CD8-positive, alpha-beta memory T cell (primary cell): ENCODE measurements around the gene PAX7. TPM values are rescaled to one million over a fixed set of nuclear protein-coding genes. Genes with fewer than 3 reads are reported as not detected.

ENCODE experiments used
- CTCF ChIA-PET: fragments of 350-600 bp; sonication (Branson Sonifier 250); formaldehyde crosslinking; loops from one replicate; lab custom pipeline; 2021; ENCODE audit warnings: antibody characterized with exemption; lab: Charles Lee
- POLR2A ChIA-PET: fragments of 350-600 bp; sonication (Branson Sonifier 250); formaldehyde crosslinking; loops from one replicate; lab custom pipeline; 2021; ENCODE audit warnings: antibody characterized with exemption; lab: Charles Lee
- DNase-seq, 5 donors: peaks; one replicate each; pipeline versions ENCODE4 v3.0.0 to v3.0.0-alpha.2; 2020 to 2022; ENCODE audit warnings: mixed read lengths in 1 of 5
- H3K27ac ChIP-seq: one replicate; pipeline ENCODE4 v1.7.0; 2013; ENCODE audit warnings: low read depth, mild to moderate bottlenecking, low read length, moderate library complexity
- H3K27me3 ChIP-seq: 2 replicates; pipeline ENCODE4 v1.7.0; 2013; ENCODE audit warnings: low read length, mild to moderate bottlenecking; ENCODE audit not compliant: insufficient read depth, poor library complexity, severe bottlenecking
- H3K36me3 ChIP-seq: 2 replicates; pipeline ENCODE4 v1.7.0; 2013; ENCODE audit warnings: mild to moderate bottlenecking, low read length, moderate library complexity; ENCODE audit not compliant: insufficient read depth
- H3K4me1 ChIP-seq: 2 replicates; pipeline ENCODE4 v1.7.0; 2013; ENCODE audit warnings: mild to moderate bottlenecking, low read length, moderate library complexity; ENCODE audit not compliant: insufficient read depth
- H3K4me3 ChIP-seq: 2 replicates; pipeline ENCODE4 v1.7.0; 2013; ENCODE audit warnings: mild to moderate bottlenecking, low read length
- H3K9me3 ChIP-seq: 2 replicates; pipeline ENCODE4 v1.7.0; 2013; ENCODE audit warnings: mild to moderate bottlenecking, low read length
- H3K27ac Mint-ChIP-seq, 8 donors: one replicate each; pipeline ENCODE4 v1.8.0; 2020 to 2021; ENCODE audit warnings: mixed read lengths in 8 of 8, mild to moderate bottlenecking in 6 of 8, inconsistent platforms in 3 of 8, moderate library complexity in 3 of 8
- H3K27me3 Mint-ChIP-seq, 2 donors: one replicate each; pipeline ENCODE4 v1.8.0; 2020 to 2021; ENCODE audit warnings: mixed read lengths in 2 of 2, mild to moderate bottlenecking in 1 of 2, moderate library complexity in 1 of 2
- H3K36me3 Mint-ChIP-seq, 3 donors: one replicate each; pipeline ENCODE4 v1.8.0; 2020 to 2021; ENCODE audit warnings: mixed read lengths in 3 of 3, inconsistent platforms in 1 of 3, mild to moderate bottlenecking in 1 of 3
- H3K4me1 Mint-ChIP-seq, 3 donors: one replicate each; pipeline ENCODE4 v1.8.0; 2020 to 2021; ENCODE audit warnings: mixed read lengths in 3 of 3, inconsistent platforms in 1 of 3, mild to moderate bottlenecking in 1 of 3
- H3K4me3 Mint-ChIP-seq, 7 donors: one replicate each; pipeline ENCODE4 v1.8.0; 2020 to 2021; ENCODE audit warnings: mixed read lengths in 7 of 7, mild to moderate bottlenecking in 6 of 7, moderate library complexity in 4 of 7, inconsistent platforms in 2 of 7
- H3K9me3 Mint-ChIP-seq, 5 donors: one replicate each; pipeline ENCODE4 v1.8.0; 2020 to 2022; ENCODE audit warnings: mixed read lengths in 5 of 5, mild to moderate bottlenecking in 3 of 5, moderate library complexity in 2 of 5, inconsistent platforms in 1 of 5
- polyA plus RNA-seq: library from polyadenylated mRNA; unstranded; fragments of 300-500 nt; fragmentation: Illumina TruSeq; gene quantifications from one replicate; pipeline ENCODE4 v1.2.3, GENCODE V29; 2021
- total RNA-seq, 2 experiments: library from RNA; stranded (reverse); gene quantifications; one replicate each; pipeline ENCODE4 v1.2.3, GENCODE V29; 2021

Gene PAX7
- total and polyA plus RNA-seq, 3 experiments from 2014 or later, result not detected

- Histone ChIP-seq H3K9me3 (no peaks in the 10 kb centered on the region), H3K4me3 (no peak overlapping the region), H3K36me3 (no peaks in the 10 kb centered on the region), H3K27ac (no peak overlapping the region), H3K4me1 (no peaks in the 10 kb centered on the region), H3K27me3 (no peaks in the 10 kb centered on the region)
- no peak overlapping the region for H3K4me3 Mint-ChIP-seq
- DNase-seq, result no peak
- no peaks in the 10 kb centered on the region for H3K36me3 Mint-ChIP-seq
- POLR2A ChIA-PET, result no interaction called here
- no peak overlapping the region for H3K27ac Mint-ChIP-seq
- no peaks in the 10 kb centered on the region for H3K4me1 Mint-ChIP-seq
- peaks cover 22 to 66% of the 10 kb centered on the region in 2 donors for H3K27me3 Mint-ChIP-seq
- CTCF ChIA-PET, result no interaction called here
- H3K9me3 Mint-ChIP-seq, result no peaks in the 10 kb centered on the region
Measured at GRCh38 chr1:18778437-18778836, 147.8 kb downstream of the PAX7 start.

DNA sequence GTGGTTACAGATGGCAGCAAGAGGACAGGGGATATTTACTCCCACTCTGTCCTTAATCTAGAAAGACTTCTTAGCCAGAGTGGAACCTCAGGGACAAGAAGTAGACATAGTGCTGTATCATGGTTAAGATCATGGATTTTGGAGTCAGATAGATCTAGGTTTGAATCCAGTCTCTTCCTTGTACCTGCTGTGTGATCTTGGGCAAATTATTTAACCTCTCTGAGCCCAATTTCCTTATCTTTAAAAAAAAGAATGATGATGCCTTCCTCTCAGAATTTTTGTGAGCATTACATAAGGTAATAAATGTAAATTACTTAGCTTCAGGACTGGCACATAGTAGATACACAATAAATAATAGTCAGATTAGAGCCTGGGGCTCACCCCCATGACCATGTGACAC lies 150.4 kb downstream of the PAX7 start:
- CTCF ChIA-PET, result no interaction called here
- no peak overlapping the region for H3K27ac Mint-ChIP-seq

GRCh38 chr1:18783705-18784481 lies 153.2 kb downstream of the PAX7 start:
- Histone ChIP-seq H3K27ac (no peak overlapping the region), H3K27me3 (peaks cover 3% of the 10 kb centered on the region), H3K9me3 (no peaks in the 10 kb centered on the region), H3K4me1 (no peaks in the 10 kb centered on the region), H3K36me3 (no peaks in the 10 kb centered on the region), H3K4me3 (no peak overlapping the region)
- Mint-ChIP-seq H3K27me3 (peaks cover 29 to 58% of the 10 kb centered on the region in 2 donors), H3K4me3 (no peak overlapping the region), H3K27ac (peak overlapping the region in 1 of 8 donors; percentile 54), H3K4me1 (no peaks in the 10 kb centered on the region), H3K9me3 (peaks cover 0 to 2% (median 0%) of the 10 kb centered on the region in 5 donors), H3K36me3 (no peaks in the 10 kb centered on the region)
- CTCF ChIA-PET, result no interaction called here
- DNase-seq, result no peak
- POLR2A ChIA-PET, result no interaction called here

More for the DNA sequence above, 150.4 kb downstream of the PAX7 start:
- H3K36me3 ChIP-seq, result no peaks in the 10 kb centered on the region
- H3K9me3 ChIP-seq, result no peaks in the 10 kb centered on the region
- no peaks in the 10 kb centered on the region for H3K4me1 ChIP-seq
- H3K27ac ChIP-seq, result no peak overlapping the region
- no peak for DNase-seq
- no peak overlapping the region for H3K4me3 Mint-ChIP-seq
- H3K4me1 Mint-ChIP-seq, result no peaks in the 10 kb centered on the region
- H3K36me3 Mint-ChIP-seq, result no peaks in the 10 kb centered on the region
- H3K27me3 Mint-ChIP-seq, result peaks cover 25 to 67% of the 10 kb centered on the region in 2 donors
- H3K27me3 ChIP-seq, result no peaks in the 10 kb centered on the region
- POLR2A ChIA-PET, result no interaction called here
- no peak overlapping the region for H3K4me3 ChIP-seq
- H3K9me3 Mint-ChIP-seq, result no peaks in the 10 kb centered on the region

DNA sequence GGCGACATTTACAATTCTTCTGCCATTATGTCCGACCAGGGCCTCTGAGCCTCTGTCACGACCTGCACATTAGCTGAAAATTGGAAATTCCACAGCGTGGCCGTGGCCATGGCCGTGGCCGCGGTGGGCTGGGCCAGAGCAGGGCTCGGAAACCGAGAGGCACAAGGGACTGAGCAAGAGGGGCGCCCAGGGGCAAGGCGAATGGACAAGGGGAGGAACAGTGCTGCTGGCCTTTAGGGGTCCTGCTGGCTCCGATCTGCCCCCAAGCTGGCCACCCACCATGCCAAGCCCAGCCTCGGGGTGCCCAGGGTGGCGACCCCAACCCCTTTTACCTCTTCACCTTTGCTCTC lies 153.8 kb downstream of the PAX7 start:
- no peak for DNase-seq
- H3K27me3 ChIP-seq, result peaks cover 3% of the 10 kb centered on the region
- H3K4me3 Mint-ChIP-seq, result peak overlapping the region in 1 of 7 donors; percentile 51
- H3K9me3 ChIP-seq, result no peaks in the 10 kb centered on the region
- no peaks in the 10 kb centered on the region for H3K4me1 Mint-ChIP-seq
- H3K36me3 ChIP-seq, result no peaks in the 10 kb centered on the region
- no peaks in the 10 kb centered on the region for H3K4me1 ChIP-seq
- no peak overlapping the region for H3K27ac ChIP-seq
- H3K4me3 ChIP-seq, result no peak overlapping the region
- peaks cover 31 to 53% of the 10 kb centered on the region in 2 donors for H3K27me3 Mint-ChIP-seq
- peak overlapping the region in 1 of 8 donors; percentile 54 for H3K27ac Mint-ChIP-seq
- peaks cover 0 to 2% (median 0%) of the 10 kb centered on the region in 5 donors for H3K9me3 Mint-ChIP-seq
- ChIA-PET CTCF (no interaction called here), POLR2A (no interaction called here)
- no peaks in the 10 kb centered on the region for H3K36me3 Mint-ChIP-seq

DNA sequence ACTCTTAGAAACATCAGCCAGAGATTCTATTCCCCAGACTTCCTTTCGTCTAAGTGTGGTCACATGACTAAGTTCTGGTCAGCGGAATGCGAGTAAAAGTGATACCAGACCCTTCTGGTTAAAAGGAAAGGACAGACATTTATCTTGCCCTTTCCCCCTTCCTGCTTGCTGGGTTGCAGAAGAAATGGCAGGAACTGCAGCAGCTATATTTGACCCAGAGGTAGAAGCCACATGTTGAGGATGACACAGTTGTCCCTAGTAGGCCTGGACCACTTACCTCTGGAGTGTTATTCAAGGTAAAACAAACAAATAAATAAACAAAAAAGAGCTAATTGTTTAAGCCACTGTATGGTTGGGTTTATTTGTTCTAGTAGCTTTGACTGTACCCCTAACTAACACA lies 155.5 kb downstream of the PAX7 start:
- no peaks in the 10 kb centered on the region for H3K9me3 ChIP-seq
- Mint-ChIP-seq H3K9me3 (peaks cover 0 to 2% (median 0%) of the 10 kb centered on the region in 5 donors), H3K4me3 (no peak overlapping the region), H3K4me1 (no peaks in the 10 kb centered on the region), H3K36me3 (no peaks in the 10 kb centered on the region), H3K27ac (no peak overlapping the region), H3K27me3 (peaks cover 35 to 63% of the 10 kb centered on the region in 2 donors)
- H3K27me3 ChIP-seq, result peaks cover 3% of the 10 kb centered on the region
- ChIA-PET CTCF (no interaction called here), POLR2A (no interaction called here)
- DNase-seq, result no peak
- no peaks in the 10 kb centered on the region for H3K4me1 ChIP-seq
- no peaks in the 10 kb centered on the region for H3K36me3 ChIP-seq
- no peak overlapping the region for H3K27ac ChIP-seq
- H3K4me3 ChIP-seq, result no peak overlapping the region

GRCh38 chr1:18787825-18788385 lies 157.3 kb downstream of the PAX7 start:
- Histone ChIP-seq H3K4me3 (no peak overlapping the region), H3K27me3 (peaks cover 6% of the 10 kb centered on the region), H3K36me3 (no peaks in the 10 kb centered on the region), H3K9me3 (no peaks in the 10 kb centered on the region), H3K4me1 (no peaks in the 10 kb centered on the region), H3K27ac (no peak overlapping the region)
- no peak for DNase-seq
- no peaks in the 10 kb centered on the region for H3K4me1 Mint-ChIP-seq
- ChIA-PET POLR2A (no interaction called here), CTCF (no interaction called here)
- no peak overlapping the region for H3K4me3 Mint-ChIP-seq
- peaks cover 34 to 65% of the 10 kb centered on the region in 2 donors for H3K27me3 Mint-ChIP-seq
- H3K36me3 Mint-ChIP-seq, result no peaks in the 10 kb centered on the region
- H3K27ac Mint-ChIP-seq, result no peak overlapping the region
- peaks cover 0 to 8% (median 2%) of the 10 kb centered on the region in 5 donors for H3K9me3 Mint-ChIP-seq

GRCh38 chr1:18789246-18789645 lies 158.6 kb downstream of the PAX7 start:
- no peak overlapping the region for H3K27ac Mint-ChIP-seq
- peaks cover 0 to 8% (median 2%) of the 10 kb centered on the region in 5 donors for H3K9me3 Mint-ChIP-seq
- no peak overlapping the region for H3K4me3 ChIP-seq
- no peaks in the 10 kb centered on the region for H3K4me1 ChIP-seq
- H3K4me3 Mint-ChIP-seq, result no peak overlapping the region
- peaks cover 6% of the 10 kb centered on the region for H3K27me3 ChIP-seq
- no peaks in the 10 kb centered on the region for H3K9me3 ChIP-seq
- H3K36me3 Mint-ChIP-seq, result no peaks in the 10 kb centered on the region
- DNase-seq, result no peak
- H3K27me3 Mint-ChIP-seq, result peaks cover 30 to 68% of the 10 kb centered on the region in 2 donors
- ChIA-PET POLR2A (no interaction called here), CTCF (no interaction called here)
- no peak overlapping the region for H3K27ac ChIP-seq
- no peaks in the 10 kb centered on the region for H3K4me1 Mint-ChIP-seq
- no peaks in the 10 kb centered on the region for H3K36me3 ChIP-seq

GRCh38 chr1:18792747-18793146 lies 162.1 kb downstream of the PAX7 start:
- Histone ChIP-seq H3K9me3 (no peaks in the 10 kb centered on the region), H3K27me3 (peaks cover 3% of the 10 kb centered on the region), H3K27ac (no peak overlapping the region), H3K4me1 (no peaks in the 10 kb centered on the region), H3K4me3 (no peak overlapping the region), H3K36me3 (no peaks in the 10 kb centered on the region)
- POLR2A ChIA-PET, result no interaction called here
- Mint-ChIP-seq H3K4me3 (no peak overlapping the region), H3K27ac (no peak overlapping the region), H3K36me3 (peaks cover 0 to 1% (median 0%) of the 10 kb centered on the region in 3 donors), H3K27me3 (peaks cover 24 to 66% of the 10 kb centered on the region in 2 donors), H3K9me3 (peaks cover 0 to 8% (median 0%) of the 10 kb centered on the region in 5 donors), H3K4me1 (no peaks in the 10 kb centered on the region)
- CTCF ChIA-PET, result no interaction called here
- DNase-seq, result no peak
